Endothelial cell of umbilical vein (primary cell): Measurements from ENCODE around the gene NPIPA8. TPM values are rescaled to one million over a fixed set of nuclear protein-coding genes. Genes with fewer than 3 reads are reported as not detected.
"Not testable (repeated sequence)": the region's sequence is repeated elsewhere in the genome, so short reads cannot be mapped to it uniquely, and the experiment has no call there.

Experiments
- BruUV-seq: library from RNA; stranded (reverse); fragments of 400-500 nt; replicated peaks from 2 replicates; lab custom pipeline; 2021; lab: Mats Ljungman, UMichigan
- CTCF ChIA-PET: fragments of 300-600, 350-600 bp; sonication (Branson Sonifier 250); formaldehyde crosslinking; loops from one replicate; lab custom pipeline; 2021; ENCODE audit warnings: antibody characterized with exemption, inconsistent platforms; lab: Charles Lee
- POLR2A ChIA-PET: fragments of 300-600, 350-600 bp; sonication (Branson Sonifier 250); formaldehyde crosslinking; loops from one replicate; lab custom pipeline; 2021; ENCODE audit warnings: antibody characterized with exemption, inconsistent platforms; lab: Charles Lee
- DNase-seq: peaks from one replicate; pipeline ENCODE4 v3.0.0-alpha.2; 2011; ENCODE audit warnings: low read depth, low spot score
- FAIRE-seq: peaks from 2 replicates; lab custom pipeline; 2011; peaks lifted over from hg19 to GRCh38; lab: Jason Lieb, UNC
- H2AFZ ChIP-seq: 2 replicates; pipeline ENCODE4 v1.6.0; 2012; ENCODE audit warnings: low read depth, low read length, control low read depth, inconsistent platforms
- H3K27ac ChIP-seq: 2 replicates; pipeline ENCODE4 v1.5.1; 2011; ENCODE audit warnings: low read depth, mild to moderate bottlenecking, control low read depth, low read length, moderate library complexity; ENCODE audit not compliant: insufficient read depth
- H3K27me3 ChIP-seq, 2 experiments: 2 replicates each; pipeline versions ENCODE4 v1.6.0 to v1.6.1; 2011; ENCODE audit warnings: low read length in 2 of 2, mixed read lengths in 1 of 2; ENCODE audit not compliant: control insufficient read depth in 2 of 2, insufficient read depth in 2 of 2
- H3K36me3 ChIP-seq, 2 experiments: 2 replicates in 1 of 2; 3 replicates in 1 of 2; pipeline ENCODE4 v1.5.1; 2011; ENCODE audit warnings: low read length in 2 of 2, mild to moderate bottlenecking in 1 of 2, moderate library complexity in 1 of 2; ENCODE audit not compliant: control insufficient read depth in 2 of 2, insufficient read depth in 2 of 2; ENCODE audit errors: extremely low read depth in 1 of 2
- H3K4me1 ChIP-seq: 3 replicates; pipeline ENCODE4 v1.5.1; 2011; ENCODE audit warnings: mild to moderate bottlenecking, low read length; ENCODE audit not compliant: control insufficient read depth, insufficient read depth; ENCODE audit errors: extremely low read depth
- H3K4me2 ChIP-seq: 2 replicates; pipeline ENCODE4 v1.6.1; 2011; ENCODE audit warnings: low read length, control low read depth, mixed read lengths; ENCODE audit not compliant: insufficient read depth
- H3K4me3 ChIP-seq, 3 experiments: fragments of 200-600 bp in 1 of 3; sonication (generic), shearing (Covaris generic) in 1 of 3; replicated peaks in 1 of 3; 2 replicates each; pipeline ENCODE4 v1.5.1; 2011 to 2016; ENCODE audit warnings: control low read depth in 3 of 3, low read length in 3 of 3, mild to moderate bottlenecking in 2 of 3, inconsistent platforms in 1 of 3, low read depth in 1 of 3, moderate library complexity in 1 of 3; ENCODE audit not compliant: insufficient read depth in 1 of 3
- H3K79me2 ChIP-seq: 2 replicates; pipeline ENCODE4 v1.6.0; 2012; ENCODE audit warnings: low read length, inconsistent platforms; ENCODE audit not compliant: control insufficient read depth, insufficient read depth
- H3K9ac ChIP-seq: replicated peaks from 2 replicates; pipeline ENCODE3; 2011; ENCODE audit warnings: low read length, control low read depth; ENCODE audit not compliant: insufficient read depth; ENCODE audit errors: extremely low read depth
- H3K9me1 ChIP-seq: replicated peaks from 3 replicates; pipeline ENCODE4 v1.6.0; 2011; ENCODE audit warnings: mild to moderate bottlenecking, low read length; ENCODE audit not compliant: control insufficient read depth, insufficient read depth; ENCODE audit errors: extremely low read depth
- H3K9me3 ChIP-seq: replicated peaks from 2 replicates; pipeline ENCODE4 v1.5.1; 2012; ENCODE audit warnings: low read length, inconsistent platforms; ENCODE audit not compliant: control insufficient read depth, insufficient read depth
- H4K20me1 ChIP-seq: replicated peaks from 2 replicates; pipeline ENCODE3; 2011; ENCODE audit warnings: mild to moderate bottlenecking, low read length; ENCODE audit not compliant: control insufficient read depth, insufficient read depth; ENCODE audit errors: extremely low read depth
- dilution Hi-C: fragments of 300-500 bp; cut with MboI; formaldehyde crosslinking; loops from one replicate; pipeline ENCODE4 v1.15.0; 2019; ENCODE audit warnings: low sequenced_read_pairs; ENCODE audit not compliant: extremely low pct_ligation_motif_present
- intact Hi-C: fragments of 100-400 bp; cut with micrococcal nuclease; formaldehyde crosslinking; loops from one replicate; pipeline ENCODE4 v1.10.0; 2022
- polyA plus RNA-seq, 4 experiments: library from polyadenylated mRNA; depleted of rRNA in 3 of 4; stranded (reverse) in 3 of 4; unstranded in 1 of 4; fragments of >200 nt; gene quantifications; 2 replicates each; pipeline versions ENCODE4 v1.2.1 to v1.2.3, GENCODE V29; 2011 to 2012; ENCODE audit warnings: missing spikeins in 1 of 4
- total RNA-seq: library from RNA; stranded (reverse); gene quantifications from 2 replicates; pipeline ENCODE4 v1.2.3, GENCODE V29; 2021

Gene NPIPA8
- total and polyA plus RNA-seq, 2 donors (not counting 3 experiments of a cell fraction or from before 2014, with no cell fraction given) = 0.51 to 17.5 TPM

- dilution Hi-C loops, H3K79me2 ChIP-seq, H3K9ac ChIP-seq, intact Hi-C loops, H3K27ac ChIP-seq, POLR2A ChIA-PET, H3K4me1 ChIP-seq, H3K4me3 ChIP-seq, CTCF ChIA-PET, H3K4me2 ChIP-seq, H3K27me3 ChIP-seq, H3K9me1 ChIP-seq, H3K9me3 ChIP-seq, H4K20me1 ChIP-seq, H3K36me3 ChIP-seq, BruUV-seq, FAIRE-seq, DNase-seq, H2AFZ ChIP-seq: not testable (repeated sequence)
These were observed 5.5 kb upstream of the NPIPA8 start for GRCh38 chr16:18341986-18342385.

- H2AFZ ChIP-seq, H3K4me2 ChIP-seq, FAIRE-seq, CTCF ChIA-PET, BruUV-seq, H3K27ac ChIP-seq, H3K79me2 ChIP-seq, POLR2A ChIA-PET, DNase-seq, H3K4me3 ChIP-seq, H3K9me3 ChIP-seq, H3K9ac ChIP-seq, dilution Hi-C loops, H3K27me3 ChIP-seq, H3K36me3 ChIP-seq, H3K9me1 ChIP-seq, H4K20me1 ChIP-seq, intact Hi-C loops, H3K4me1 ChIP-seq: not testable (repeated sequence)
These were observed 5.0 kb upstream of the NPIPA8 start for GRCh38 chr16:18341417-18341960.

- H3K27ac ChIP-seq, intact Hi-C loops, H4K20me1 ChIP-seq, dilution Hi-C loops, H3K9ac ChIP-seq, BruUV-seq, H3K79me2 ChIP-seq, H3K4me3 ChIP-seq, H3K9me1 ChIP-seq, H2AFZ ChIP-seq, H3K36me3 ChIP-seq, POLR2A ChIA-PET, DNase-seq, FAIRE-seq, H3K9me3 ChIP-seq, H3K27me3 ChIP-seq, H3K4me1 ChIP-seq, H3K4me2 ChIP-seq, CTCF ChIA-PET: not testable (repeated sequence)
These were observed 2.7 kb upstream of the NPIPA8 start for GRCh38 chr16:18339210-18339609.

DNA sequence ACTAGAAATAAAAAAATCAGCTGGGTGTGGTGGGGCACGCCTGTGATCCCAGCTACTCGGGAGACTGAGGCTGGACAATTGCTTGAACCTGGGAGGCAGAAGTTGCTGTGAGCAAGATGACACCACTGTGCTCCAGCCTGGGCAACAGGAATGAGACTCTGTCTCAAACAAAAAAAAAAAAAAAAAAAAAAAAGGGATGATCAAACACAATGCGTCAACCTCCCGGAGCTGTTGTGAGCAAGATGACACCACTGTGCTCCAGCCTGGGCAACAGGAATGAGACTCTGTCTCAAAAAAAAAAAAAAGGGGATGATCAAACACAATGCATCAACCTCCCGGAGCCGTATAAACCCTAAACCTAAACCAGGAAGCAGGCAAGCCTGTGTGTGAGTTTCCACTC is 24.7 kb downstream of the NPIPA8 start:
- H3K9me1 ChIP-seq, H3K9me3 ChIP-seq, H3K36me3 ChIP-seq, CTCF ChIA-PET, dilution Hi-C loops, FAIRE-seq, H3K4me2 ChIP-seq, POLR2A ChIA-PET, BruUV-seq, H3K4me1 ChIP-seq, H3K27ac ChIP-seq, H3K27me3 ChIP-seq, intact Hi-C loops, H4K20me1 ChIP-seq, DNase-seq, H3K4me3 ChIP-seq, H3K79me2 ChIP-seq, H2AFZ ChIP-seq, H3K9ac ChIP-seq: not testable (repeated sequence)
